Heart right ventricle (tissue), 16 donors: ENCODE results near the gene LTBP1. TPM values are rescaled to one million over a fixed set of nuclear protein-coding genes. Genes with fewer than 3 reads are reported as not detected.

Experiments used
- ATAC-seq, 8 donors: fragments of 200-7000 bp; cut with Tn5 transposase; one replicate each; pipeline ENCODE4 v1.9.1; 2020; ENCODE audit warnings: mild to moderate bottlenecking in 8 of 8, moderate library complexity in 8 of 8, moderate number of reproducible peaks in 1 of 8
- DNase-seq, 2 donors: peaks; one replicate each; pipeline ENCODE4 v3.0.0-alpha.2; 2020
- H3K27ac ChIP-seq, 10 donors: fragments of 200-600 bp; sonication (generic) in 2 of 10; one replicate each; pipeline versions ENCODE4 v1.5.0 to v1.8.0; 2020 to 2022; ENCODE audit warnings: mild to moderate bottlenecking in 3 of 10
- H3K27me3 ChIP-seq, 7 donors: fragments of 200-600 bp; one replicate each; pipeline ENCODE4 v1.8.0; 2021 to 2022; ENCODE audit warnings: mild to moderate bottlenecking in 2 of 7
- H3K36me3 ChIP-seq, 9 donors: fragments of 200-600 bp; sonication (generic) in 1 of 9; one replicate each; pipeline versions ENCODE4 v1.5.0 to v1.8.0; 2020 to 2022; ENCODE audit warnings: mild to moderate bottlenecking in 2 of 9
- H3K4me1 ChIP-seq, 9 donors: fragments of 200-600 bp; sonication (generic) in 1 of 9; one replicate each; pipeline versions ENCODE4 v1.5.0 to v1.8.0; 2020 to 2022; ENCODE audit warnings: mild to moderate bottlenecking in 4 of 9
- H3K4me3 ChIP-seq, 10 donors: fragments of 200-600 bp; sonication (generic) in 2 of 10; one replicate each; pipeline versions ENCODE4 v1.5.0 to v1.8.0; 2020 to 2022; ENCODE audit warnings: mild to moderate bottlenecking in 7 of 10, moderate library complexity in 2 of 10
- H3K9me3 ChIP-seq, 11 donors: fragments of 200-600 bp in 10 of 11; sonication (generic) in 2 of 11; one replicate each; pipeline versions ENCODE4 v1.5.0 to v1.8.0; 2013 to 2022; ENCODE audit warnings: mild to moderate bottlenecking in 2 of 11, control low read depth in 1 of 11, moderate library complexity in 1 of 11
- CTCF ChIP-seq, 9 donors: fragments of 200-600 bp; sonication (generic) in 2 of 9; IDR thresholded peaks; one replicate each; pipeline versions ENCODE4 v1.5.0 to v1.8.0; 2021 to 2022; ENCODE audit warnings: antibody characterized with exemption in 9 of 9, mild to moderate bottlenecking in 5 of 9, moderate library complexity in 1 of 9
- WGBS, 2 donors: extraction: QIAGEN DNeasy Blood & Tissue Kit; methylation state at CpG; one replicate each; pipeline ENCODE4 v1.1.7; 2013; ENCODE audit warnings: inconsistent platforms in 1 of 2; 5-methylcytosine and 5-hydroxymethylcytosine counted together
- intact Hi-C, 10 donors: fragments of 100-400 bp; cut with DNase I; formaldehyde crosslinking; loops; one replicate each; pipeline versions ENCODE4 v1.11.1 to v1.14.2; 2022
- polyA plus RNA-seq, 2 donors: library from polyadenylated mRNA; stranded (reverse); fragments of 200-250 nt; gene quantifications; one replicate each; pipeline ENCODE4 v1.2.3, GENCODE V29; 2013
- total RNA-seq, 10 donors: library from RNA; stranded (reverse); fragmentation: NEBNext Ultra II Directional in 3 of 10; extraction: Animal tissue kit (Norgen Biotek cat#: 25700) in 3 of 10; gene quantifications; one replicate each; pipeline versions ENCODE4 v1.2.1 to v1.2.4, GENCODE V29; 2021 to 2023
- donor health status: Arrhythmogenic right ventricular cardiomyopathy.
- donor health status: ischemic (EF 13 %, LVEDD 7.1; RV severe dilation, severe dysfunction).
- donor health status: healthy with polysubstance abuse.
- donor health status: DM: no; HTN: yes; CAD: no.
- donor health status: DM: no; HTN: no; CAD: no.
- donor health status: ischemic (EF 25% LVEDD 6.9; RV normal size, moderate dysfunction).
- donor health status: ischemic (EF 25% LVEDD 5.7; RV mildly dilated, moderate dysfunction).
- donor health status: healthy.
- donor health status: DM: yes; HTN: yes; CAD: no.
- donor health status: Ischemic cardiomyopathy.
- donor health status: ischemic (EF 35%, LVEDD 5.7; RV mildly dilated, moderate dysfunction).
- donor health status: nonischemic (EF 11% LVEDD 7.7; RV severe dilation, severe dysfunction).
- donor health status: DM: yes; HTN: yes; CAD: no.
- donor health status: PGD.
- donor health status: ischemic (EF 29% LVEDD 5.4; RV normal size, mild dysfunction).
- donor health status: nonischemic (EF 23%, LVEDD 6.1; RV moderate dilation, normal function).

LTBP1 gene
- total and polyA plus RNA-seq, 12 donors, result 22.4 to 164 (median 84.3) TPM

GRCh38 chr2:33317369-33318007 lies 370.7 kb downstream of the LTBP1 start:
- DNase-seq, result no peak
- H3K9me3 ChIP-seq, result no peaks in the 10 kb centered on the region
- no peak for TF ChIP-seq CTCF (IDR thresholded peaks at IDR 0.05)
- H3K36me3 ChIP-seq, result peaks cover 0 to 36% (median 0%) of the 10 kb centered on the region in 9 donors
- H3K4me3 ChIP-seq, result no peak overlapping the region
- H3K4me1 ChIP-seq, result peaks cover 2 to 53% (median 33%) of the 10 kb centered on the region in 9 donors
- peak overlapping the region in 5 of 10 donors; percentile 15 to 63 (median 22) for H3K27ac ChIP-seq
- ATAC-seq, result peak in 6 of 8 donors; percentile 57 to 77 (median 68)
- WGBS, 2 donors, result 39 to 48% methylated on average over 5 of the region's 5 CpGs
- no peaks in the 10 kb centered on the region for H3K27me3 ChIP-seq
- intact Hi-C loops, result no loop called here

GRCh38 chr2:33318456-33318855 lies 371.7 kb downstream of the LTBP1 start:
- no peak overlapping the region for H3K4me3 ChIP-seq
- ATAC-seq (no peak), DNase-seq (no peak)
- no peaks in the 10 kb centered on the region for H3K27me3 ChIP-seq
- H3K9me3 ChIP-seq, result no peaks in the 10 kb centered on the region
- no peak for TF ChIP-seq CTCF (IDR thresholded peaks at IDR 0.05)
- H3K4me1 ChIP-seq, result peaks cover 3 to 60% (median 38%) of the 10 kb centered on the region in 9 donors
- peaks cover 0 to 32% (median 0%) of the 10 kb centered on the region in 9 donors for H3K36me3 ChIP-seq
- intact Hi-C loops, result no loop called here
- no peak overlapping the region for H3K27ac ChIP-seq
- 60 to 74% methylated on average over 3 of the region's 3 CpGs for WGBS, 2 donors

- no peak overlapping the region for H3K4me3 ChIP-seq
- H3K4me1 ChIP-seq, result peaks cover 3 to 60% (median 38%) of the 10 kb centered on the region in 9 donors
- no peaks in the 10 kb centered on the region for H3K27me3 ChIP-seq
- DNase-seq, result no peak
- peak overlapping the region in 2 of 10 donors; percentile 33 to 68 for H3K27ac ChIP-seq
- ATAC-seq, result no peak
- TF ChIP-seq CTCF (IDR thresholded peaks at IDR 0.05), result no peak
- no peaks in the 10 kb centered on the region for H3K9me3 ChIP-seq
- peaks cover 0 to 11% (median 0%) of the 10 kb centered on the region in 9 donors for H3K36me3 ChIP-seq
- intact Hi-C loops, result no loop called here
- 44 to 48% methylated on average over 3 of the region's 3 CpGs for WGBS, 2 donors
Observed at GRCh38 chr2:33320573-33320972, 373.8 kb downstream of the LTBP1 start.

GRCh38 chr2:33321236-33321771 lies 374.6 kb downstream of the LTBP1 start:
- DNase-seq (no peak), ATAC-seq (no peak)
- peaks cover 0 to 7% (median 0%) of the 10 kb centered on the region in 9 donors for H3K36me3 ChIP-seq
- TF ChIP-seq CTCF (IDR thresholded peaks at IDR 0.05), result no peak
- H3K27ac ChIP-seq, result peak overlapping the region in 7 of 10 donors; percentile 10 to 68 (median 36)
- WGBS, 2 donors, result 73 to 78% methylated on average over 8 of the region's 8 CpGs
- H3K4me3 ChIP-seq, result no peak overlapping the region
- intact Hi-C loops, result no loop called here
- H3K9me3 ChIP-seq, result no peaks in the 10 kb centered on the region
- peaks cover 3 to 60% (median 38%) of the 10 kb centered on the region in 9 donors for H3K4me1 ChIP-seq
- H3K27me3 ChIP-seq, result no peaks in the 10 kb centered on the region
